Activated CD8-positive, alpha-beta memory T cell treated with anti-CD3 and anti-CD28 coated beads for 1 hour (primary cell): ENCODE measurements around the gene ORAI1.
"Not testable (repeated sequence)": the region's sequence is repeated elsewhere in the genome, so short reads cannot be mapped to it uniquely, and the experiment has no call there.

Experiments
- DNase-seq, 2 donors: peaks; one replicate each; pipeline ENCODE4 v3.0.0-alpha.2; 2020; ENCODE audit warnings: low read depth in 1 of 2; ENCODE audit errors: extremely low read depth in 1 of 2

Gene ORAI1

DNA sequence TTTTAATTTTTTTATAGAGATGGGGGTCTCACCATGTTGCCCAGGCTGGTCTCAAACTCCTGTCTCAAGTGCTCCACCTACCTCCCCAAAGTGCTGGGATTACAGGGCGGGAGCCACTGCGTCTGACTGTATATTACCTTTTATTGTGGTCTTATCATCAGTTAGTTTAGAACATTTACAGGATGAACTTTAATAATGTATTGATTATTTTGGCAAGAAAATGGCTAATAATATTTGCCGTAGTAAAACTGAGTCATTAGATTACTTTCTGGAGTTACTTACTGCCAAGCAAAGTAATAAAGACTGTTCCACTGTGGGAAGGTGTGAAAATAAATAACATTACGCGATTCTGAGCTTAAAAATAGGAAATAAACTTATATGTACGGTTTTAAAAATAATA, 23.6 kb upstream of the ORAI1 start:
- DNase-seq, result no peak

DNA sequence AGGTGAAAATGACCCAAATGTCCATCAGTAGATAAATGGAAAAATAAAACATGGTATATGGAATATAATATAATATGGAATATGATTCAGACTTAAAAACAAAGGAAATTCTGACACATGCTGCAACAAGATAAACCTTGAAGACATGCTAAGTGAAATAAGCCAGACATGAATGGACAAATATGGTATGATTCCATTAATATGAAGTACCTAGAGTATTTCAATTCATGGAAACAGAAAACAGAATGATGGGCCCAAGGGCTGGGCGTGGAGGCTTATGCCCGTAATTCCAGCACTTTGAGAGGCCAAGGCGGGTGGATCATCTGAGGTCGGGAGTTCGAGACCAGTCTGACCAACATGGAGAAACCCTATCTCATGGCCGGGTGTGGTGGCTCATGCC, 22.7 kb upstream of the ORAI1 start:
- DNase-seq, result no peak

DNA sequence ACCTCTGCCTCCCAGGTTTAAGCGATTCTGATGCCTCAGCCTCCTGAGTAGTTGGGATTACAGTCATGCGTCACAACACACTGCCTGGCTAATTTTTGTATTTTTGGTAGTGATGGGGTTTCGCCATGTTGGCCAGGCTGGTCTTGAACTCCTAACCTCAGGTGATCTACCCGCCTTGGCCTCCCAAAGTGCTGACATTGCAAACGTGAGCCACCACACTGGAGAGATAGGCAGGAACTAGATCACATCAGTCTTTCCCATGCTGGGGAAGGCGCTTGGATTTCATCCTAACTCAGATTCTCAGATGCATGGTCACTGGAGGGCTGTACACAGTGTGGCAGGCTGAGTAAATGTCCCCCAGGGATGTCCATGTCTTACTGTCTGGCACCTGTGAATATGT, 18.0 kb upstream of the ORAI1 start:
- no peak for DNase-seq

DNA sequence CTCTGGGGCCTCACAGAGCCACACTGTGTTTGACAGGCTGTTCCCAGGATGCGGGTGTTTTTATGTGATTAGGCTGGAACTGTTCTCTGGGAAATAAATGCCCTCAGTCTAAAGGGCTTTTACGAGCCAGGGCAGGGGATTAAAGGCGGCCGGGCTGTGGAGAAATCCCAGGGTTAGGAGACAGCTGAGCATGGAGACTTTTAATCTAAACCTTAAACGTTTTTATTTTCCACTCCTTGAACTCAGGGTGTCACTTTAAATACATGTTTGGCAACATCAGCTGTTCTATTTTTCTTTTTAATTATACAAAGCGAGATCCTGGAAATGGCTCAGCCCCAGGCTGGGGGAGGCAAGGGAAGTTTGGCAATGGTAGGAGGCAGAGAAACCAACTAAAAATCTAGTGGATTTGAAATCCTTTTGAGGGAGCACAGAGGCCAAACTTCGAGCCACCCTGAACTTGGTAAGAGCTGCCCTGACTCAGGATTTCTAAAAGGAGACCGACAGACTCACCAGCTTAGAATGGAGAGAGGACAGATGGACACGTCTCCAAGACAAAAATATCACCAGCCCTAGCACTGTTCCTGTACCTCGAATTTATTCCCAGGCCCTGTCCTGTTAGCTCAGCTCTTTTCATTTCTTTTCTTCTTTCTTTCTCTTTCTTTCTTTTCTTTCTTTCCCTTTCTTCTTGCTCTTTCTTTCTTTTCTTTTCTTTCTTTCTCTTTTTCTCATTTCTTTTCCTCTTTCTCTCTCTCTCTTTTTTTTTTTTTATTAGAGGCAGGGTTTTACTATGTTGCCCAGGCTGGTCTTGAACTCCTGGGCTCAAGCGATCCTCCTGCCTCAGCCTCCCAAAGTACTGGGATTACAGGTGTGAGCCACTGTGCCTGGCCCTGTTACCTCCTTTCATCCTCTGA, 15.8 kb upstream of the ORAI1 start:
- no peak for DNase-seq

DNA sequence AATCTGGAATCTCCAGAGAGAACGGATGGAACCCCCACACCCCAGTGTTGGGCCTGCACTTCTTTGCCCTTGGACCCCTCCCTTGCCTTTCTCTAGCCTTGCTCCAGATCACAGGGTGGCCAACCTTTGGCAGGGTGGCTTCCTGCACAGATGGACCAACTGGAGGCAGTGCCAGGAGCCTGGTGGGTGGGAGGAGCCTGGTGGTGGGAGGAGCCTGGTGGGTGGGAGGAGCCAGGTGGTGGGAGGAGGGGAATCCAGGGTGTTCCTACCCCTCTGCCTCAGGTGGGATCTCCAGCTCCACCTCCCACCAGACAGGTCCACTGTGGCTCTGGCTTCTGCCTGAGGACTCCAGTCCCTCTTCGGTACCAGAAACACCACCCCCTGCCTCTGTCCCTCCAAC, 15.0 kb upstream of the ORAI1 start:
- DNase-seq, result no peak

DNA sequence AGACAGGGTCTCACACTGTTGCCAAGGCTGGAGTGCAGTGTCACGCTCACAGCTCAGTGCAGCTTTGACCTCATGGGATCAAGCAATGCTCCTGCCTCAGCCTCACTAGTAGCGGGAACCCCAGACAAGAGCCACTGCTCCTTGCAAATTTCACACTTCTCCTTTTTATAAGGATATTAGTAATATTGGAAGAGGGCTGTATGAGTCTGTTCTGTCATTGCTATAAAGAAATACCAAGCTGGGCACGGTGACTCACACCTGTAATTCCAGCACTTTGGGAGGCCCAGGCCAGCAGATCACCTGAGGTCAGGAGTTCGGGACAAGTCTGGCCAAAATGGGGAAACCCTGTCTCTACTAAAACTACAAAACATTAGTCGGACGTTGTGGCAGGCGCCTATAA, 12.9 kb upstream of the ORAI1 start:
- no peak for DNase-seq

DNA sequence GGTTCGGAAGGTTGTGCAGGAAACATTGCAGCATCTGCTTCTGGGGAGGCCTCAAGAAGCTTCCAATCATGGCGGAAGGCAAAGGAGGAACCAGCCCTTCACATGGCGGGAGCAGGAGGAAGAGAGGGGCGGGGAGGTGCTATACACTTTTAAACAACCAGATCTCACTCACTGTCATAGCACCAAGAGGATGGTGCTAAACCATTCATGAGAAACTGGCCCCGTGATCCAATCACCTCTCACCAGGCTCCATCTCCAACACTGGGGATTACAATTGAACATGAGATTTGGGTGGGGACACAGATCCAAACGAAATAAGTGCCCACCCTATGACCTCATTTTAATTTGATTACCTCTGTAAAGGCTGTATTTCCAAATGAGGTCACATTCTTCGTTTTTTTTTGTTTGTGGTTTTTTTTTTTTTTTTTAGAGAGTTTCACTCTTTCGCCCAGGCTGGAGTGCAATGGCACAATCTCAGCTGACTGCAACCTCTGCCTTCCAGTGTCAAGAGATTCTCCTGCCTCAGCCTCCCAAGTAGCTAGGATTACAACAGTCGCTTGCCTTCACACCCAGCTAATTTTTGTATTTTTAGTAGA, 11.4 kb upstream of the ORAI1 start:
- no peak for DNase-seq

DNA sequence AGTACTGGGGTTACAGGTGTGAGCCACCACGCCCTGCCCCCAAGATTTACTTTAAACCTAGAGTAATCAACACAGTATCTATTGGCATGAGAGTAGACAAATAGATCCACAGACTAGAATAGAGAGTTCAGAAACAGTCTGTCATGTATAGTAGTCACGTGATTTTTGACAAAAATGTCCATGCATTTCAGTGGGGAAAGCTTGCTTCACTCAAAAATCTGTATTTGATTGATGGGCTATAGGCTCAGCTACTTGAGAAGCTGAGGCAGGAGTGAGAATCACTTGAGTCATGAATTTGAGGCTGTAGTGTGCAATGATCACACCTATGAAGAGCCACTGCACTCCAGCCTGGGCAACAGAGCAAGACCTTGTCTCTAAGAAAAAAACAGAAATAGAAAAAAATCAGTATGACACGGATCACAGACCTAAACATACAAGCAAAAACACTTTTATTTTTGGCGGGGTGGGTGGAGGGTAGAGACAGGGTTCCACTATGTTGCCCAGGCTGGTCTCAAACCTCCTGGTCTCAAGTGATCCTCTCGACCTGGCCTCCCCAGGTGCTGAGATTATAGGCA, 7.6 kb upstream of the ORAI1 start:
- DNase-seq, result no peak

DNA sequence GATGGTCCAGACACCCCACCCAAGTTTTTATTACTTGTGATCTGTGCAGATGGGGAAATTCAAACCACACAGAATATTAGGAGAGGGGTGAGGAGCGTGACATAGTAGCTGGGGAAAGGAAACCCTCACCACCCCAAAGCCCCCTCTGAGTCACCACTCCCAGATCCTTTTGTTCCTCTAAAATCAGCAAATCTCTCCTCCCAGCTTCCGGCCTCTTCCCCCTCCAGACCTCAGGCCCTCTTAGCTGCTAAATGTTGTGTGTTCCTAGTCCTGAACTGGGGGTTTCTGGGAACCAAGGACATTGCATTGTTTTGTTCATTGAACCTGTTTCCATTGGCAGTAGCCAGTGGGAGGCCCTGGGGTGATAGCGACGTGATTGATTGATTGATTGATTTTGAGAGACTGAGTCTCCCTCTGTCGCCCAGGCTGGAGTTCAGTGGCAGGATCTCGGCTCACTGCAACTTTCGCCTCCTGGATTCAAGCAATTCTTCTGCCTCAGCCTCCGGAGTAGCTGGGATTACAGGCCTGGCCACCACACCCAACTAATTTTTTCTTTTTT, 5.9 kb upstream of the ORAI1 start:
- DNase-seq, result no peak

DNA sequence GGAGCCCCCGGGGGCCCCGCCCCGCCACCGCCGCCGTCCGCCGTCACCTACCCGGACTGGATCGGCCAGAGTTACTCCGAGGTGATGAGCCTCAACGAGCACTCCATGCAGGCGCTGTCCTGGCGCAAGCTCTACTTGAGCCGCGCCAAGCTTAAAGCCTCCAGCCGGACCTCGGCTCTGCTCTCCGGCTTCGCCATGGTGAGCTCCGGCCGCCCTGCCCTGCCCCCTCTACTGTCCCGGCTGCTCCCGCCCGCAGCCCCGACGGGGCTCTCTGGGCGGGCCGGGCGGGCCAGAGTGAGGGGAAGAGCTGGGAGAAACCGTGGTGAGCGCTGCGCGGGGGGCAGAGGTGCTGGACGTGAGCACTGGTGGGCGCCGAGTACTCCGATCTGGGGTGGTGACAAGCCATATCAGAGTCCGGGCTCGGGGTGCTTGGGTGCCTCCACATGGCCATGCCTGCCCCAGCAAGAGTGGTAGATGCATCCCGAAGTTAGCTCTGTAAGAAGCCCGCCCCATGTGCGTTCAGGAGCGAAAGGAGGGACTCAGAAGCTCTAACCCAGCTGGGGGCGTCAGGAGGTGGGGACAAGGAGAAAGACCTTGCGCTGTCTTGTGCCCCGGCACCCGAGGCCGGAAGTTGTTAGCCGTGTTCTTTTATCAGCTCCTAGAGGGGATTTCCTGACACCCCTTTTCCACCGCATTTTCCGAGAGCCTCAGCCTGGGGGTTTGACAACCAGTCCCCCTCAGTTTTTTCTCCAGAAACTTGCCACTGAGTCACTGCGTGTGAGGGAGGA, 717 bp downstream of the ORAI1 start:
- DNase-seq, result peak; percentile 73 to 89

DNA sequence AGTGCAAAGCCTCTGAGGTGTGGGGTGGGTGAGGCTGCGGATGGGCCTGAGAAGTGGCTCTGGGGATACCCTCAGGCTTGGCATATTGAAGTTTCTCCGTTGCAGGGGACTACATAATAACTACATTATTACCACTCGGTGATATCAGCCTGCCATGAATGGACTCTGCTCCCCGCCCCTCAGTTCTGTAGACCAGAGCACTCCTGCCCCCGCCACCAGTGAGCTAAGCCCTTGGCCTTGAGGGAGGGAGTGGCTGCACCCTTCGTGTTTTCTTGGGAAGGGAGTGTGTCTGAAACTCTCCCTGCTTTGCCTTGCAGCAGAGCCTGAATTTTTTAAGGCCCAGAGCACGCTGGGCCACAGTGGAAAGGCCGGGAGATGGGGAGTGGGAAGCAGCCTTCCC, 1.7 kb downstream of the ORAI1 start:
- DNase-seq, result no peak

DNA sequence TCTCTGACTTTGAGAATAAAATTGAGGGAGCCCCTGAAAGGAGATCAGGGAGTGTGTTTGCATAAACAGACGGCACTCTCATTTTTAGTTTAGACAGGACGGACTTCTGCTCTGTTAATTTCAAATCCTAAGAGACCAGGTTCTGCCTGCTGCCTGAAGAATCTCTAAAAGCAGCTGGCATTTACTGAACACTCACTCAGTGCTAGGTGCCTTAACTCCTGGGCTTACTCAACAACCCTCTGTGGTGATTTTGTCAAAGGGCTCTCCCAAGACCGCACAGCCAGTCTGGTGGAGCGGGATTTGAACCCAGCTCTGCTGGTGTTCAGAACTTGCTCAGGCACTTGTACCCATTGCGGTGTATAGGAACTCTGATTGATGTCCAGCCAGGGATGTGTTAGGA, 2.2 kb downstream of the ORAI1 start:
- no peak for DNase-seq

DNA sequence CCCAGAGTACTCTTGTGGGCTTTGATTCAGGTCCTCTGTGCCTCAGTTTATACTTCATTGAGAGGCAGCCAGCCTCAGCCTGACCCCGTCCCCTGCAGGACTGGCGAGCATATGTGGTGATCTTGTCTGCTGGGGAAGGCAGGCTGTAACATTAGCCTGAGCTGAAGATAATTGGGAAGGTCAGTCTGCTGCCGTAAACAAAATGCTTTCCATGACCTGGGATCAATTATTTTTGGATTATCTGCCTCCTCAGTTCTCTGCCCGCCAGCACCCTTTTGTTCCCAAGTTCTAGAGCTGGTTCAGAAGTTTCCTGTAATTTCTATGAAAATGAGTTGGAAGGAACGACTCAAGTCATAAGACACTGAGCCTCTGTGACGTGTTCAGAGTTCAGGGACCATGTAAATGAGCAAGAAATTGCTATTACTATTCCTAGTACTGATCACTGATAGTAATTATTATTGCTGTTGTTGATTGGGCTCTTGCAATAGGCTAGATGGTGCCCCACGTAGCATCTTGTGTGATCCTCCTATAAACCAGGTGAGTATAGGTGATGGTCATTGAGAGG, 4.5 kb downstream of the ORAI1 start:
- DNase-seq, result no peak

DNA sequence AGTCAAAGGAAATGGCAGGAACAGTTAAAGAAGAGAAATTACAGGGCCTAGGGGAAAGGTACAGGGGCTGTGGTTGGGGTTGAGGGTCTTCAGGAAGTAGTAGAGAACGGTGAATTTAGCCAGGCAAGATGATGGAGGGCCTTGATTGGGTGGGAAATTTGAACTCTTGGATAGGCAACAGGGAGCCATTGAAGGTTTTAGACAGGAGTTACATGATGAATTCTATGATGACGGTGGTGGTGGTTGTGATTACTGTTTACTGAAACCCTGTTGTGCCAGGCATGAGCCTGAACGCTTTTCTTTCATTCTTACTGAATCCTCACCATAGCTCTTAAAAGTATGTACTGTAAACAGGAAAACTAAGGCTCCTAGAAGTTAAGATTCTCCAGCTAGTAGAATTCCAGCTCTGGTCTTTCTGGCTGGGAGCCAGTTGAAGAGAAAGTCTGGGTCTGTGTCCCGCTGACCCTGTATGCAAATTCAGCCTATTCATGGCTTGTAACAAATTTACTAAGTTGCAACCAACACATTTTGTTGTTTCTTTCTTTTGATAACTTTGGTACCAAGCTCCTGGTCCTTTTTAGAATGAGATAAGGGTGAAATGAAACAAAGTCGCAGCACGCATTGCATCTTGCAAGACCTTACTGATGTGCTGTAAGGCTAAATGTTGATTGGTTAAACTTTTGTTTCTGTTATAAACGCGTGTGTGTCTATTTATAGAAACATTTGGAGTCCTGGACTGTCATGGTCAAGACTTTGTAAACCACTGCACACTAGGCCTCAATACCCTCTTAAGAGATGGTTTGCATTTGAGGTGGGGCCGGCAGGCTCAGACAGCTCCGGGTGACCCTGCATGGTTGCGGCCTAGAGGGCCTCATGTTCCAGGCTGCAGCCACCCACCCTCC, 6.0 kb downstream of the ORAI1 start:
- no peak for DNase-seq

DNA sequence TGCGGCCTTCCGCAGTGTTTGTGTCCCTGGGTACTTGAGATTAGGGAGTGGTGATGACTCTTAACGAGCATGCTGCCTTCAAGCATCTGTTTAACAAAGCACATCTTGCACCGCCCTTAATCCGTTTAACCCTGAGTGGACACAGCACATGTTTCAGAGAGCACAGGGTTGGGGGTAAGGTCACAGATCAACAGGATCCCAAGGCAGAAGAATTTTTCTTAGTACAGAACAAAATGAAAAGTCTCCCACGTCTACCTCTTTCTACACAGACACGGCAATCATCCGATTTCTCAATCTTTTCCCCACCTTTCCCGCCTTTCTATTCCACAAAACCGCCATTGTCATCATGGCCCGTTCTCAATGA, 7.5 kb downstream of the ORAI1 start:
- DNase-seq, result not testable (repeated sequence)

DNA sequence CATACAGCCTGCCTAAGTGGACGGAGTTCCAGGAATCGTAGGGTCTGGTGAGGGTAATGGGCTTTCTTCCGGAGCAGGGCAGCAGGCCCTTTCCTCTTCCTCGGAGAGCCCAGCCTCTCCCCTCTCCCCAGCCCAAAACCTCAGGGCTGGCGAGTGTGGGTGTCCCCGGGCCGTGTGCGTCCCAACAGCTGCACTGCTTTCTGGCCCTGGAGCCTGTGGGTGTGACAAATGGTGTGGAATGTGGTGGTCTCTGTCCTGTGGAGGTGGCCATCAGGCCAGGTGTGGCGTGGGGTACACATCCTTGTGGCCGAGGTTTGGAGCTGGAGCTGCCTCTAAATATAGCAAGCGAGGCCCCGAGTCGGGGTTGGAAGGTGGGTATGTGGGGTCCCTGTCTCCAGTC, 8.5 kb downstream of the ORAI1 start:
- no peak for DNase-seq

DNA sequence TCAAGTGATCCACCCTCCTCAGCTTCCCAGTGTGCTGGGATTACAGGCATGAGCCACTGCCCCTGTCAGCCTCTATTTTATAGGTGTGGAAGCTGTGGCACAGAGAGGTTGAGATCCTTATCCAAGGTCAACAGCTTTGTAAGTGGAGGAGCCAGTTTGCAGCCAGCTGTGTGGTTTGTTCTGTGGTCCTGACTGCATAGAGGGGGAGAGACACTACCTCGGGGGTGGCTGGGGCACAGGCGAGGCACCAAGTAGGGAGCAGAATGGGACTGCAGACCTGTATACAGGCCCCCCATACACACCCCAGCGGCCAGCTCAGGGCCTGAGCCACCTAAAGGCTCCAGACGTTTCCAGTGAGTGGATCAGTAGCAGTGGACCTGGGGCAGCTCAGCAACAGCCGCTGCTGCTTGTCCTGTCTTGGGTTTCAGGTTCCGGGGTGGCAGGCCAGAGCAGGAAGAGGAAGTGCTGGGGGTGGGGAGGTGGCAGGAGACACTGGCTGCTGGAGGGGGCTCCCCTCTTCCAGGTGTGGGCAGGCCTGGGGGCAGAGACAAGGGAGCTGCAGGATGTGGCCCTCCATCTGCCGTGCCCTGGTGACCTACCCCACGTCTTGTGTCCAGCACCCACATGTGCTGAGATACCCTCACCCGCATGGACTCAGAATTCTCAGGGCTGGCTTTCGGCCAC, 11.0 kb downstream of the ORAI1 start:
- no peak for DNase-seq

DNA sequence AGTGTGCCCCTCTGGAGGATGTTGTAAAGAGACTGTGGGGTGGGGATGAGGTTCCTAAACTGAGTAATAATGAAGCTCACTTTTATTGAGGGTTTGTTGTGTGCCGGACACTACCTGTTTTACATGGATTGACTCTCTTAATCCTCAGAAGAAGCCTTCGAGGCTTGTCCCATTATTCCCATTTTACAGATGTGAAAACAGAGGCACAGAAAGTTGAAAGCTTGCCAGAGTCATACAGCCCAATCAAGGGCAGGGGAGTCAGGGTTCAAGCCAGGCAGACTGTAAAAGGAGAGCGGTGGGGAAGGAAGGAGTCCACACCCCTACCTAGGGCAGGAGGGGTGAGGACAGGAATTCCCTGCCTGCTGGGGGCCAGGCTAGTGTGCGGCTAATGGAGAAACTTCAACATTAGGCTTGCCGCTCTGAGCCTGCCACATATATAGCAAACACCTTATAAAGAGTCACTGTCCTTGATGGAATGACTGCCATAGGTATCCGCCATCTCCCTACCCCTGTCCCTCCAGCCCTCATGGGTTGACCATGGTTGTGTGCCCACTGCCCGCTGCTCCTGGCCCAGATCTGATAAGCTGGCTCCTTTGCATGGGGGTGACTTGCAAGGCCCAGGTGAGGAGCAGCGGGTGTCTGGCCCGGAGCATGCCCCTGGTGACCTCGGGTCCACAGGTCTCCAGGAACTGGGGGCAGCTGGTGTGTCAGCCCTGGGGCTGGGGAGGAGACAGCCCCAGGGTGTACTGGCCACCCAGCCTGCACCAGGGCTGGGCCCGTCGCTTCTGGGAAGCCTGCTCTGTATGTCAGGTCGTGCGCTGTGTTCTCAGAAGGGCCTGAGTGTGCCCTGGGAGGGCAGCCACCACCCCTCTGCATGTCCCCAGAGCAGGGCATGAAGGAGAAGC, 12.2 kb downstream of the ORAI1 start:
- DNase-seq, result no peak

DNA sequence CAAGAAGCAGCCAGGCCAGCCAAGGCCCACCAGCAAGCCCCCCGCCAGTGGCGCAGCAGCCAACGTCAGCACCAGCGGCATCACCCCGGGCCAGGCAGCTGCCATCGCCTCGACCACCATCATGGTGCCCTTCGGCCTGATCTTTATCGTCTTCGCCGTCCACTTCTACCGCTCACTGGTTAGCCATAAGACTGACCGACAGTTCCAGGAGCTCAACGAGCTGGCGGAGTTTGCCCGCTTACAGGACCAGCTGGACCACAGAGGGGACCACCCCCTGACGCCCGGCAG, 15.0 kb downstream of the ORAI1 start:
- DNase-seq, result no peak
